Ascending aorta (tissue), 2 donors: Measurements from ENCODE around the gene CEMIP. TPM values are rescaled to one million over a fixed set of nuclear protein-coding genes. Genes with fewer than 3 reads are reported as not detected.

Source experiments
- DNase-seq, 2 donors: peaks; one replicate each; pipeline ENCODE4 v3.0.0-alpha.2; 2019; ENCODE audit warnings: low spot score in 2 of 2
- H3K27ac ChIP-seq, 2 donors: fragments of 200-600 bp; sonication (generic); one replicate each; pipeline ENCODE4 v1.5.1; 2016 to 2017; ENCODE audit warnings: mild to moderate bottlenecking in 1 of 2
- H3K27me3 ChIP-seq: fragments of 200-600 bp; sonication (generic); one replicate; pipeline ENCODE4 v1.5.1; 2017
- H3K36me3 ChIP-seq, 2 donors: fragments of 200-600 bp; sonication (generic); one replicate each; pipeline ENCODE4 v1.5.1; 2016
- H3K4me1 ChIP-seq, 2 donors: fragments of 200-600 bp; sonication (generic); one replicate each; pipeline ENCODE4 v1.5.1; 2016 to 2017; ENCODE audit warnings: mild to moderate bottlenecking in 1 of 2
- H3K4me3 ChIP-seq, 2 donors: fragments of 200-600 bp; sonication (generic); one replicate each; pipeline ENCODE4 v1.5.1; 2016 to 2017; ENCODE audit warnings: mild to moderate bottlenecking in 1 of 2
- H3K9me3 ChIP-seq, 2 donors: fragments of 200-600 bp; sonication (generic); one replicate each; pipeline ENCODE4 v1.5.1; 2016
- intact Hi-C: fragments of 100-400 bp; cut with DNase I; formaldehyde crosslinking; loops from one replicate; pipeline ENCODE4 v1.15.1; 2023
- total RNA-seq: library from RNA; depleted of rRNA; stranded (reverse); fragments of >200 nt; gene quantifications from one replicate; pipeline ENCODE4 v1.1.0, GENCODE V29; 2016
- TF ChIP-seq, protein P1 (sequence below), 3 experiments: fragments of 200-600 bp in 2 of 3; fragments of 450-650 bp in 1 of 3; sonication (generic) in 2 of 3; IDR thresholded peaks; one replicate each; pipeline ENCODE4 v1.5.1; 2016 to 2019; ENCODE audit warnings: antibody characterized with exemption in 3 of 3, mild to moderate bottlenecking in 1 of 3, moderate library complexity in 1 of 3

The CEMIP gene
- total RNA-seq, 1 donor from 2014 or later = not detected

DNA sequence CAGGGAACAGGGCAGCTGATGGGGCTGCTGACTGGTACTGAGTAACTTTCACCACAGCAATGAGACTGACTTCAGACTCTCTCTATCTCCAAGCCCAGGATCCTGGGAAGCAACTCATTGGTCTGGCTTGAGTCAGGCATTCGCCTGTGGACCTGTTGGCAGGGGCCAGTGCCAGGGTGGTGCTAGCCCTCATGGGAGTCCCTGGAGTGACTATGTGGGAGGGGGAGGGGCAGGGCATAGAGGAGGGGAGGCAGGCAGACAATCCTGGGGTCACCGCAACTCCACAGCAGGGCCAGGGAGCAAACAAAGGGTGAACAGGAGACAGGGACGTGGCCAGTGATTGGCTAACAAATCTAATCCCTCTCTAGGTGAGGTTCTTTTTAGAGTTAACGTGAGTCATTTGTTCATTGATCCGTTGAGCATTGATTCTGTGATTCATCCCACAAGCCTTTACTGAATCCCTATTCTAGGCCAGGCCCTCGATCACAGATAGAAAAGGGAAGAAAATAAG is 71.8 kb downstream of the CEMIP start:
- Histone ChIP-seq H3K4me3 (no peak overlapping the region), H3K27me3 (no peaks in the 10 kb centered on the region), H3K9me3 (no peaks in the 10 kb centered on the region), H3K36me3 (no peaks in the 10 kb centered on the region), H3K27ac (no peak overlapping the region), H3K4me1 (peaks cover 0 to 4% of the 10 kb centered on the region in 2 donors)
- no peak for DNase-seq
- intact Hi-C loops = no loop called here
- TF ChIP-seq, protein P1, sequence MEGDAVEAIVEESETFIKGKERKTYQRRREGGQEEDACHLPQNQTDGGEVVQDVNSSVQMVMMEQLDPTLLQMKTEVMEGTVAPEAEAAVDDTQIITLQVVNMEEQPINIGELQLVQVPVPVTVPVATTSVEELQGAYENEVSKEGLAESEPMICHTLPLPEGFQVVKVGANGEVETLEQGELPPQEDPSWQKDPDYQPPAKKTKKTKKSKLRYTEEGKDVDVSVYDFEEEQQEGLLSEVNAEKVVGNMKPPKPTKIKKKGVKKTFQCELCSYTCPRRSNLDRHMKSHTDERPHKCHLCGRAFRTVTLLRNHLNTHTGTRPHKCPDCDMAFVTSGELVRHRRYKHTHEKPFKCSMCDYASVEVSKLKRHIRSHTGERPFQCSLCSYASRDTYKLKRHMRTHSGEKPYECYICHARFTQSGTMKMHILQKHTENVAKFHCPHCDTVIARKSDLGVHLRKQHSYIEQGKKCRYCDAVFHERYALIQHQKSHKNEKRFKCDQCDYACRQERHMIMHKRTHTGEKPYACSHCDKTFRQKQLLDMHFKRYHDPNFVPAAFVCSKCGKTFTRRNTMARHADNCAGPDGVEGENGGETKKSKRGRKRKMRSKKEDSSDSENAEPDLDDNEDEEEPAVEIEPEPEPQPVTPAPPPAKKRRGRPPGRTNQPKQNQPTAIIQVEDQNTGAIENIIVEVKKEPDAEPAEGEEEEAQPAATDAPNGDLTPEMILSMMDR (IDR thresholded peaks at IDR 0.05) = no peak

DNA sequence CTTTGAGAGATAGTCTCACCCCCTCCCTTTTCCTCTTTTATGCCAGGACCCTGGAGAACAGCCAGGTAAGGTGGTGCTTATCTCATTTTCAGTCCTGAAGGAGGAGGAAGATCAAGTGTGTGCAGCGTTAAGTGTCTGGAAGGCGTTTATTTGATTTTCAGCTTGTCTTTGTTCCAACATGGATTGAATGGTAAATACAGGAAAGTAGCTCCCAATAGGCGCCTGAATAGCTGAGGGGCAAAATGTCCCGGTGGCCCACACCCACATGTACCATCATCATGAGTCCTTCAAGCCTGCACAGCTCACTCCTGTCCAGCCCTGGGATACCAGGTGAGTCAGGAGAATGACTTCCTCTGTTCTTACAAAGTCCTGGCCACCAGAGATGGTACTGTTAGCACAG is 73.5 kb downstream of the CEMIP start:
- H3K27ac ChIP-seq = no peak overlapping the region
- no peaks in the 10 kb centered on the region for H3K9me3 ChIP-seq
- no peaks in the 10 kb centered on the region for H3K36me3 ChIP-seq
- DNase-seq = no peak
- TF ChIP-seq, protein P1 (IDR thresholded peaks at IDR 0.05) = no peak
- no peak overlapping the region for H3K4me3 ChIP-seq
- peaks cover 0 to 7% of the 10 kb centered on the region in 2 donors for H3K4me1 ChIP-seq
- H3K27me3 ChIP-seq = no peaks in the 10 kb centered on the region
- intact Hi-C loops = no loop called here

DNA sequence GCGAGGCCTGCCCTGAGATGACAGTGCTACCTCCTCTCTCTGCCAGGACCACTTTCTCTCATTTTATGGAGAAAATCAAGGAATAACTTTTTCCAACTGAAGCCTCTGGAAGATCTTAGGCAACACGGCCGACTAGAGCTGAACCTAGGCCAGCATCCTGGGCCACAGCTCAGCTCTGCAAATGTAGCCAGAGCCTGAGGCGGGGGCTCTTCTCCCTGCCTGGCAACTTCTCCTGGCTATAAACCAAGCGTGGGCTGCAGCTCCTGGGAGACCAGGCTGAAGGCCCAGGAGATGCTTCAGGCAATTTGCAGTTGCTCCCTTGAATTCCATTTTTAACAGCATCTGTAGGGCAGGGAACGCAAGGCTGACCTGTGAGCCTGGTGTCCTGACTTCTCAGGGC is 74.9 kb downstream of the CEMIP start:
- Histone ChIP-seq H3K36me3 (no peaks in the 10 kb centered on the region), H3K9me3 (no peaks in the 10 kb centered on the region), H3K4me3 (no peak overlapping the region), H3K4me1 (peaks cover 0 to 7% of the 10 kb centered on the region in 2 donors), H3K27ac (no peak overlapping the region), H3K27me3 (no peaks in the 10 kb centered on the region)
- no peak for DNase-seq
- TF ChIP-seq, protein P1 (IDR thresholded peaks at IDR 0.05) = no peak
- intact Hi-C loops = no loop called here

DNA sequence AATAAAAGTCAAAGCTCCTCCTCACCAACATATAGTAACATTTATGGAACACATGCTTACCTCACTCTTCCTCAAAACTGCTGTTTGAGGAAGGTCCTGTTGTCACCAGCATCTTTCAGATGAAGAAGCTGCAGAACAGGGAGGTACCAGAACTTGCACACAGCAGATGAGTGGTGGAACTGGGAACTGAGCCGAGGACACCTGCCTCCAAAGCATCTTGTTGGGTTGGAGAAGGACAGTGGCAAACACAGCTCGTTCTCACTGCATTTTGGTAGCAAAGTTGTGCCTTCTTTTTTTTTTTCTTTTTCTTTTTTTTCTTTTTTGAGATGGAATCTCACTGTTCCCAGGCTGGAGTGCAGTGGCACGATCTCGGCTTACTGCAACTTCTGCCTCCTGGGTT is 76.0 kb downstream of the CEMIP start:
- TF ChIP-seq, protein P1 (IDR thresholded peaks at IDR 0.05) = no peak
- intact Hi-C loops = no loop called here
- H3K4me1 ChIP-seq = peaks cover 0 to 7% of the 10 kb centered on the region in 2 donors
- DNase-seq = no peak
- H3K4me3 ChIP-seq = no peak overlapping the region
- H3K27ac ChIP-seq = no peak overlapping the region
- no peaks in the 10 kb centered on the region for H3K9me3 ChIP-seq
- no peaks in the 10 kb centered on the region for H3K27me3 ChIP-seq
- H3K36me3 ChIP-seq = no peaks in the 10 kb centered on the region

DNA sequence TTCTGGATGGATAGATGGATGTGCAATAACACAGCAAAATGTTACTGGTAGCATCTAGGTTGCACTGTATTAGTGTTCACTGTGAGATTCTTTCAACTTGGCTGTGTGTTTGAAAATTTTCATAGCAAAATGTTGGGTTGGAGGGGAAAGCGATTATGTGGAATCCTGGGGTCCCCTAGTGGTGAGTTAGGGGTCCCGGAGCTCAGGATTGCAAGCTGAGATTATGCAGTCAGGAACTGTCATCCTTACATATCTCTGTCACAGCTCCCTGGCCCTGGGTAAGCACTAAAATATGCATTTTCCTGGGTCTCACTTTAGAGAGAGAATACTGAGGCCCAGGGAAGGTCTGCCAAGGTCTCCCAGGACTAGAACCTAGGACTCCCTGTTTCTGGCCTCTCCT is 77.2 kb downstream of the CEMIP start:
- H3K36me3 ChIP-seq = no peaks in the 10 kb centered on the region
- H3K27ac ChIP-seq = no peak overlapping the region
- intact Hi-C loops = no loop called here
- no peak for DNase-seq
- no peaks in the 10 kb centered on the region for H3K9me3 ChIP-seq
- H3K4me1 ChIP-seq = peaks cover 0 to 7% of the 10 kb centered on the region in 2 donors
- H3K4me3 ChIP-seq = no peak overlapping the region
- H3K27me3 ChIP-seq = no peaks in the 10 kb centered on the region
- TF ChIP-seq, protein P1 (IDR thresholded peaks at IDR 0.05) = no peak
